ENCODE results near the gene CAMSAP2.
A peak's percentile ranks its signal among the peaks of the same experiment; 100 is the strongest.

Gene CAMSAP2

DNA sequence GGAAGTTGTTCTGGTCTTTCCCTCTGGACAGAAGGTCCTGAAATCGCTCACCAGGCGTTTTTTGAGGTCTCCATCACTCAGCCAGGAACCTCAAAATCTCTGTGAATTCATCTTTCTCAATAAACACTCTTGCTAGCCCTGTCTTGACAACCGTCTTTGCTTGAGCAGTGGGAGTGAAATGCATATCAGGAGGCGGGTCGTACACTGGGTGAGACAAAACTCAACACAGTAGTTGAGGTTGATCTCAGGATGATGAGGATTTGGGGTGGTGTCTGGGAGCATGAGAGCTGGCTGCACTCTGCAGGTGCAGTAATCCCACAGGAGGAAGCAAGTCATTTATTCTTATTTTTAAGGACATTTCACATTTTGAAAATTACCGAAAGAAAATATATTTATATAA lies 136.0 kb downstream of the CAMSAP2 start:
- H3K4me3 ChIP-seq (ENCODE audit: low read depth, low read length) = no peak overlapping the region

DNA sequence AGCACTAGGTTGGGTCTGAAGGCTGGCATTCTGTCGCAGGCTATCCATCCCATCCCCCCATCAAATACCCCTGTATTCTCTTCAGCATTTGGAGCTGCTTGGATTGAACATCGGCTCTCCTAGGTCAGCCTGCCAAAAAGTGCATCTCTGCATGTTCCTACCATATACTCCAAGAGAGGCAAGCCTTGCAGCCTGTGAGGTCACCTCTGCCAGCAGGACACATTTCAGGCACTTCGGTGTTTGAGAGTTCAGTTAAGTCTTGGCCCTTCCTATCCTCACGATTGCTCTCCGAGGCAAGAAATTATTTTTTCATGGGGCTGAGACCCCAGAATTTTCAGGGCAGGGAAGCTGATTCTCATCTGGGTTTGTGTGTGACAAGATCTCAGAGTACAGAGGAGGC lies 136.7 kb downstream of the CAMSAP2 start:
- H3K4me3 ChIP-seq (ENCODE audit: low read depth, low read length) = no peak overlapping the region

DNA sequence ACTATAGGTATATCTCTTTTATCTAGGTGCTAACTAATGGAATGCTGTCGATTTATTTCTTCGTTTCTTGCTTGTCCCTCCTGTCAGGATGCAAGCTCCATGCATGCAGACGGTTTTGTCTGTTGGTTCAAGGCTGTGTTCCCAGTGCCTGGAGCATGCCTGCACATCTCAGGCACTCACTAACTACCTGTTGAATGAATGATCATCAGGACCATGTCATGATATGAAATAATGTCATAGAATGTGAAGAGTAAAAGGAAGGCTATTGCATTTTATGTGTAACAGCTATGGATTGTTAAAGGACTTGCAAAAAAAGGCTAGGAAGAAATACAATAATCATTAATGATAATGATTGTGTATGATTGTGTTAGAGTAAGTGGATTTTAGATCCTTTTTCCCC lies 138.3 kb downstream of the CAMSAP2 start:
- H3K4me3 ChIP-seq (ENCODE audit: low read depth, low read length) = no peak overlapping the region

DNA sequence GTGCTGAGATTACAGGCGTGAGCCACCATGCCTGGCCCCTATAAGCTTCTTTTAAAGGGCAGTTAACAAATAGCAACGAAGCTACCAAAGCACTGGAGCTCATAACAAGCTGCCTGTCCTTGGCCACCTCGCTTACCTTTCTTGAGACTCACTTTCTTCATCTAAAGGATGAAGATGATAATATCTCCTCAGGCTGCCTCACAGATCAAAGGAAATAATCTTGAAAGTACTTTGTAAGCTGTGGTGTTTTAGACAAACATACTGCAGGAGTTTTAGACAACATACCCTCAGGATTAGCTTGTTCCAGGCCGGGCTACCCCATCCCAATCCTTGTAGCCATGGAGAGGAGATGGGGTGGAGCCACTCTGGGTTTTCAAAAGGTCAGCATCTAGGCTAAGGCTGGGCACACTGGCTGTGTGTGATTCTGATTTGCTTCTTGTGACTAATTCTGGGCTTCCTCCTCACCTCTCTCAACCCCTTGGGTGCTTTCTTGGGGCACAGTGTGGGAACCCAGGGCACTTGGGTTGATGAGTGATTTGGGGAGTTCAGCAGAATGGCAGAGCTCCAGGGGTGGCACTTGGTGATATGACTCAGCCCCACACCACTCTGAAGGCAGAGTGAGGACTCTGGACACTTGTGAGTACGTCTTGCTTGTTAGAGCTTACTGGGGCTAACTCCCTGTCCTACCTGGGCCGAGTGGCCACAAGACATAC lies 139.3 kb downstream of the CAMSAP2 start:
- H3K4me3 ChIP-seq (ENCODE audit: low read depth, low read length) = no peak overlapping the region

DNA sequence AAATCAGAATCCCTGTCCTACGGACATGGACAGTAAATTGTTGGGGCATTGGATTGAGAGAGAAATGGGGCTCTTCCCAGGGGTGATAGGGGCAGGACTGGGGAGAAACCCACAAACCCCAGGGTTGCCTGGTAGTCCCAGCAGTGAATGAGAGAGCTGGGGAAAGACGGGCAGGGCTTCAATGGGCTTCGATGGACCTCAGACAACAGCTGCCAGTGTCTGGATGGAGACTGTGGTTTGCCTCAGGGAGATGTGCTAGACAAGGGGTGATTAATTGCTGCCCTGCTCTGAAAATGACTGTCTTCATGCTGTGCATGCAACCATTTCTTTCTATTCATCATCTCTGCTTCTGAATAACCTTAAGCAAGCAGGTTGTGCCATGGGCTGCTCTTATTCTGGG lies 141.5 kb downstream of the CAMSAP2 start:
- H3K4me3 ChIP-seq (ENCODE audit: low read depth, low read length) = no peak overlapping the region

DNA sequence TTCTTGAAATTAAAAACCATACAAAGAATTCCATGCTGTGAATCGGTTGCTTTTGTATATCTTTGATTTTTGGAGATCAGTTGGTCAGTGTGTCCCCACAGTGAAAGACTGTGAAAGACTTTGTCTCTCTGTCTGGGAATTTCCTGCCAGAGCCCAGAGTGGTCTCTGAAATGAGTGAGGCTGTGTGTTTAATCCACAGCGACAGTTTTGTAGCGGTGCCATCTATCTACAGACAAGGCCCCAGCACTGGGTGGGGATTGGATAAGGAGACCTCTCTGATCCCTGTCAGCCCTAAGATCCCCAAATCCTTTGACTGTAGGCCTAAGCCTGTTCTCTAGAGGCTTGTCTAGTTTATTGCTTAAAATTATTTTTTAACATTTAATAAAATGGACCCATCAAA lies 144.4 kb downstream of the CAMSAP2 start:
- H3K4me3 ChIP-seq (ENCODE audit: low read depth, low read length) = no peak overlapping the region

DNA sequence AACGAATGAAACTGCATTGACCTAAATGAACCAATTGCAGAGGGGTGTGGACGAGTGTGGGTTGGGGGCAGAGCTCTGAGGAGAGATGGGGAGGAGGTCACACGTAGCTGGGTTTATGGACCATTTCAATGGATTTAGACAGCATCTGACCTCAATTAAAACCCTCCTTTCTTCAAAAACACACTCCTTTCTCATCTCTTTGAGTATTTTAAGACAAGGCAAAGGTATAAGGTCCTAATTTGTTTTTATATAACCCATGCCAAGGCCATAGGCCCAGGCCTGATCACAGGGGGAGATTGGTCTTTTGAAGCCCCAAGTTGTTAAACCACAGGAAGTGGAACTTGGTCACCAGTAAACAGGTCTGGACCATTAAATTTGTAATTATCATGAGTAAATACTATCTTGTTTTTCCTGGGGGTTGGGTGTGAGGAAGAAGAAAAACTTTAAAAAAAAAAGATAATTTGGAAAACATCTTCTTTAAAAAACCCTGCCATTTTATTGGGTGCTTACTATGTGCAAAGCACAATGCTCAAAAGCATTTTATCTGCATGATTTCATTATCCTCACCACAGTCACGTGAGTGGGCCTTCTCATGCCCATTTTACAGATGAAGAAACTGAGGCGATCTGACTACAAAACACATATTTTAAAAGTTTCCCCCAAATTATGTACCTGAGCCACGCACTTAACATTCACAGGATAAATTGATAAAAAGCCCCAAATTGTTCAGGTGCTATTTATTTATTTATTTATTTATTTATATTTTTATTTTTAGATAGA lies 147.1 kb downstream of the CAMSAP2 start:
- H3K4me3 ChIP-seq (ENCODE audit: low read depth, low read length) = no peak overlapping the region

DNA sequence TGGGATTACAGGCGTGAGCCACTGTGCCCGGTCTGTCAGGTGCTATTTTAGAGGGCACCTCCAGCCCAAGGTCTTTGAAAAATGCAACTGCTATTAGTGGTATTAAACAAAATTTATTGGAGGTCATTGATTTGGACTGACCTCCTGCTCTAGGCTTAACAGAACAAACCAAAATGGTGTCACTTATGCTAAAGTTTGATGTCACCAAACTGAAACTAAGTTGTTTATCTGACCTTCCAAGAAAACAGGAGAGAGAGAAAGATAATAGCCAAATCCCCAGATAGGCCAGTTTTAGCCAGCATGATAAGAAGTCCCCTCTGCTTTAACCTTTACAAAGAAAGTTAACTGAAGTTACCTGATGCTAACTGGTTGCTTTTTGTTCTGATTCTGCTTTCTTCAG lies 147.9 kb downstream of the CAMSAP2 start:
- H3K4me3 ChIP-seq (ENCODE audit: low read depth, low read length) = no peak overlapping the region

DNA sequence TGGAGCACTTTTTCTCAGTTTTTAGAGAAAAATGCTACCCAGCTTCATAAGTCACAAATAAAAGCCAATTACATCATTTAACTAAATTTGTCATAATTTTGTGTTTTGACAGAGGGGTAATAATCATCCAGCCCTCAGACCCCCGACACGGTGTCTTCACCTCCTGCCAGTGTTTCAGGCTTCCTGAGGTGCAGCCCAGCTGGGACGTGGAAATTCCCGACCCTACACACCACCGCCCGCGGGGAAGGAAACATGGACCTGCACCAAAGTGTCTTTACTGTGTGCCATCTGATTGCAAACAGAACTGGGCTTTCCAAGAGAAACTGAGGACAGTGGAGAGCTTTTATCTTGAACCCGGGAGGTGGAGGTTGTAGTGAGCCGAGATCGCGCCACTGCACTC lies 148.3 kb downstream of the CAMSAP2 start:
- no peak overlapping the region for H3K4me3 ChIP-seq (ENCODE audit: low read depth, low read length)

DNA sequence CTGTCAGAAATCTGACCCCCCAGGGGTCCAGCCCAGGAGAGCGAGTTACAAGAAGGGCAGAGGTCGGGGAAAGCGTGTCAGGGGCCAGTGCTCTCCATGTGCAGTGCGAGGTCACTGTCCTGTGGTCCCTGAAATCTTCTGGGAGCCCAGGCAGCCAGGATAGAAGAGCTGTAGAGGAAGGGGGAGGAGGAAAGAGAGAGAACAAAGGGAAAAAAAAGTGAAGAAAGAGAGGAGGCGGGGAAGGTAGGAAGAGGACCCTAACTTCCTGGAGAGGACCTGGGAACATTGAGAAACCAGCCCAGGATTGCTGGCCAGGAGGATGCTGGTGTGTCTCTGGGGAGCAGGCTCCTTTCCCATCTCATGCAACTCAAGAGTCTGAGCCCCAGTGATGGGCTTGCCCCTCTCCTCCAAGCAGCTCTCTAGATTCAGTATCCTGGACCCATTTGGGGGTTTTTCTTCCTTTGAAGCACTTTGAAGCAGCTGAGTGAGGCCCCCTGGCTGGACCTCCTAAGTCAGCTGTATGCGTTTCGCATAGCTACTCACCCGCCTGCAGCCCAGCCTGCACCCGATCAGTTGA lies 149.2 kb downstream of the CAMSAP2 start:
- H3K4me3 ChIP-seq (ENCODE audit: low read depth, low read length) = no peak overlapping the region

DNA sequence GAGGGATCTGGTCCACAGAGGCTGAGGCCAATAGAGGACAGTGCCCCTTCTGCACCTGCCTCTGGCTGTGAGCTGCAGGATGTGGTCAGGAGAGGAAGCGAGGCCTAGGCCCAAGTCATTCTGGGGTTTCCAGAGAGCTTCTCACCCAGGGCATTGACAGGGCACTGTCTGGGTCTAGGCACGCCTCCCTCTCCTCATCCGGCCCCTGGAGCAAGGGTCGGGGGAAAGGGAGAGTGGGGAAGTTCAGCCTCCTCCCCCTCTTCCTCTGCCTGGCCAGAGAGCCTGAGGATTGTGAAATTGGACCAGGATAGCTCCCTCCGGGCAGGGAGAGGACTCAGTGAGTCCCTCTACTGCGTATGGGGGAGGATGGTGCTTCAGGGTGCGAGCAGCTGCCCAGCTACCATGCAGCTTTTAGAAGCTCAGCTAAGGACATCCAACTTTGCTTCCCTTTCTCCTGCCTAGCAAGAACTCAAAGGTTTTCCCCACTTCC lies 149.7 kb downstream of the CAMSAP2 start:
- H3K4me3 ChIP-seq (ENCODE audit: low read depth, low read length) = no peak overlapping the region

DNA sequence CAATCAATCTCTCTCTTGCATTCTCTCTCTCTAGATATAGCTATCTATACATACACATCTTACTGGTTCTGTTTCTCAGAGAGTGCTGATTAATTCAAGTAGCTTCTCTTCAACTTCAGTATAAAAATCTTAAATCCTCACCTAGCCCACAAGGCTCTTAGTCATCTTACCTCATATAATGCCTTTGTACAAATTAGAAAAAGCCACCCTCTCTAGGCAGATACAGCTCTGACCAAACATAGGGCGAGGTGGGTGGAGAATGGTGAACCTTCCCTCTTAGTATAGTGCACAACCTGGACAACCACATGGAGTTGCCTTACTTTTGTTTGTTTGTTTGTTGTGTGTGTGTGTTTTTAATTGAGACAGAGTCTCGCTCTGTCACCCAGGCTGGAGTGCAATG lies 150.9 kb downstream of the CAMSAP2 start:
- H3K4me3 ChIP-seq (ENCODE audit: low read depth, low read length) = no peak overlapping the region

DNA sequence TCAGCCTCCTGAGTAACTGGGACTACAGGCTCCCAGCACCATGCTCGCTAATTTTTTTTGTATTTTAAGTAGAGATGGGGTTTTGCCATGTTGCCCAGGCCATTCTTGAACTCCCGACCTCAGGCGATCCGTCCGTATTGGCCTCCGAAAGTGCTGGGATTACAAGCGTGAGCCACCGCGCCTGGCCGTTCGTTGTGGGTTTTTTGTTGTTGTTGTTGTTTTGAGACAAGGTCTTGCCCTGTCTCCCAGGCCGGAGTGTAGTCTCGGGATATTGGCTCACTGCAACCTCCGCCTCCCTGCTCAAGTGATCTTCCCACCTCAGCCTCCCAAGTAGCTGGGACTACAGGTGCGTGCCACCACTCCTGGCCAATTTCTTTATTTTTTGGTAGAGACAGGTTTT lies 151.3 kb downstream of the CAMSAP2 start:
- no peak overlapping the region for H3K4me3 ChIP-seq (ENCODE audit: low read depth, low read length)

DNA sequence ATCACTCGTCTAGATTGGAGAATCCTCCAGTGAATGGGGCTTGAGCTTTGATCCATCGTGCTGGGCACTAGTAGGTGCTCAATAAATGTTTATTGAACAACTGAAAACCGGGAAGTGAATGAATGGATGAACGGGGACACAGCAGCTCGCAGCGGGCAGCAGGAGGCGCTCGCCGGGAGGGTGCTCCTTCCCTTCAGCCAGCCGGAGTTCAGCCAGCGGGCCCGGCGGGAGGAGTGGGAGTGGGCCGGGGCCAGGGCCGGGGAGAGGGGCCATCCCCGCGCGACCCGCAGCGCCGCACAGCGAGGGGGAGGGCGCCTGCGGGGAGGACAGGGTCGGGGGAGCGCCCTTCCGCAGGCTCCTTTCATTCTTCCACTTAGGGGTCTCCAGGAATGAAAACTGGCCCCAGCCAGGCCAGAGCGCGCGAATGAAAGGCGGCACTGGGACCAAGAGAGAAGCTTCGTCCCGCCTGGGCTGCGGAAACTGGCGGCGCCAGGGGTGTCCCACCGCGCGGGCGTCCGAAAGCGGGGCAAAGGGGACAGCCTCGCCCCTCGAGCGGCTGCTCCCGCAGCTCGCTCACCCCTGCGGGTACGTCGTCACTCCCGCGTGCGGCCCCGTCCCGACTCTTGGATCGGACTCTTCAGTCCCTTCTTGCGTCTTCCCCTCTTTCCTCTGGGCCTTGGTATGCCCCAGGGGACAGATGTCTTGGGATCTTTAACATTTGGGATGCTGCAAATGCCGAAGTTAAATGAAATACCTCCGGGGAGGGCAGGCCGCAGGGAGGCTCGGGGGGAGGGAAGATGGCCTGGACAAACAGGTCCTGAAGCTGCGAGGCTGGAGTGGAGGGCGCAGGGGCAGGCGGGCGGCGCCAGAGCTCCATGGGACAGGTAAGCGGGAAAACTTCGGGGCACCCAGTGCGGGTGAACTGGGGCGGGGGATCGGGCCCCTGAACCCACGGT lies 152.4 kb downstream of the CAMSAP2 start:
- H3K4me3 ChIP-seq (ENCODE audit: low read depth, low read length) = peak overlapping the region; percentile 85

DNA sequence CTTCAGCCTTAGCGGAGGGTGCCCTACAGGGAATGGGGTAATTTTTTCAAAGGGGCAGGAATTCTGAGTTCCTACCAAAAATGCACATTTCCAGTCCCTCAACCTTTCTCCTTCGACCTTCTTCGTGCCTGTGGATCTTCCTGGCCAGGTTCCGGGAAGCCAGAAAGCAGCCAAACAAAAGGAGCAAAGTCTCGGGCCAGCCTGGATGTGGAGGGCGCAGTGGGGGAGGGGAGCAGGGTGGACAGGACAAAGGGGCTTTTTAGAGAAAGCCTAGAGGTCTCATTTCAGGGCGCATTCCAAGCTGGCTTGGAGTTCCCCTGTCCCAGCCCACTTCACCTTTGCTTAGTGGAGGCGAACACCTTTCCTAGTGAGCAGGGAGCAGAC lies 153.1 kb downstream of the CAMSAP2 start:
- peak overlapping the region; percentile 85 for H3K4me3 ChIP-seq (ENCODE audit: low read depth, low read length)

DNA sequence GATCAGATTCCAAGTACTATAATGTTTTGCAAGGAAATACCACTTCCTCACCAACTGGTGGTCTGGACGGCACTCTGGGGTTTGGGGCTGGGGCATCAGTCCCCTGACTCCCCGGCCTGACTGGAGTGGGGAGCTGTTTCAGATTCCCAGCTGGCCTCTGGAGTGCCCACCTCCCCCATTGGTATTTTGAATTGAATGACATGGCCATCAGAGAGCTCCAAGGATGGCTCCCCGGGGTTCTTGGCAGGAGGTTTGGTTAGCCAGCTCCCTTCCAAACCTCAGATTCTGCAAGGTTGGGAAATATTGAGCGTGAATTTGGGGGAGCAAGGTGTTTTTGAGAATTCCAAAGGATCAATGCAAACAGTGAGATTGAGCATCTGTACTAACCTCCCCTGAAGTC lies 153.9 kb downstream of the CAMSAP2 start:
- H3K4me3 ChIP-seq (ENCODE audit: low read depth, low read length) = peak overlapping the region; percentile 85

DNA sequence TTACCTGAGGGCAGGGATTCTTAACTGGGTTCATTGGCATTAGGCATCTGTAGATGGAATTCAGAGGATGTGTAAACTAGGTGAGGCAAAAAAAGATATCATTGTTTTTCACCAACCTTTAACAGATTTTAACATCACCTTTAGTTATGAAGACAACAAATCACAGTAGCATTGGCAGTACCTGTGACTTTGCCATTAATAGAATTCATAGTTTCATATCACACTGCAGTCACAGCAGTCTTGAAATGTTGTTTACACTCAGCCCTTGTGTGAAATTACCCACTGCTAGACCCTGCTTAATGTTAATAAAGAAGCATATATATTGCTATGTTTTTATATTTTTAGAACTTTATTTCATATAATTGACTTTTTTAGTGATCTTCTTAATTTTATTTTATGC lies 154.3 kb downstream of the CAMSAP2 start:
- H3K4me3 ChIP-seq (ENCODE audit: low read depth, low read length) = peak overlapping the region; percentile 85

DNA sequence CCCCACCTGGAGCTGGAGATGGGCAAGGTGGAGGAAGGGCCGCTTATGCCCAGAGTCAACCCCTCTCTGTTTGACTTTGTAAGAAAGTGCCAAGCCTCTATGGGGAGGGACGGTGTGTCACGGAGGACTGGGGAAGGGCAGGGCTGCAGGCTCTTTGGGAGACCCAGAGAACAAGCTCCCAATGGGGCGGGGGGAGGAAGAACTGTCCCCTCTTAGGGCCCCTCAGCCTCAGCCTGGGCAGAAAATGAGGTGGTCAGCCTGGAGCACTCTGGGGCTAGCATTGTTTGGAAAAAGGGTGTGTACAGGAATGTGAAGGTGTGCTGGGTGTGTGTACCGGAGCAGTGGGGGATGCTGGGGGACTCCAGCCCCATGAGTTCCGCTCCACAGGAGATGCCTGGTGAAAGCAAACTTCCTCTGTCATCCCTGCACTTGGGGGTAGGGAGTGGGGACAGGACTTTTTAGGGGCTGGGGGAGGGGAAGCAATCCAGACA lies 154.8 kb downstream of the CAMSAP2 start:
- H3K4me3 ChIP-seq (ENCODE audit: low read depth, low read length) = no peak overlapping the region

DNA sequence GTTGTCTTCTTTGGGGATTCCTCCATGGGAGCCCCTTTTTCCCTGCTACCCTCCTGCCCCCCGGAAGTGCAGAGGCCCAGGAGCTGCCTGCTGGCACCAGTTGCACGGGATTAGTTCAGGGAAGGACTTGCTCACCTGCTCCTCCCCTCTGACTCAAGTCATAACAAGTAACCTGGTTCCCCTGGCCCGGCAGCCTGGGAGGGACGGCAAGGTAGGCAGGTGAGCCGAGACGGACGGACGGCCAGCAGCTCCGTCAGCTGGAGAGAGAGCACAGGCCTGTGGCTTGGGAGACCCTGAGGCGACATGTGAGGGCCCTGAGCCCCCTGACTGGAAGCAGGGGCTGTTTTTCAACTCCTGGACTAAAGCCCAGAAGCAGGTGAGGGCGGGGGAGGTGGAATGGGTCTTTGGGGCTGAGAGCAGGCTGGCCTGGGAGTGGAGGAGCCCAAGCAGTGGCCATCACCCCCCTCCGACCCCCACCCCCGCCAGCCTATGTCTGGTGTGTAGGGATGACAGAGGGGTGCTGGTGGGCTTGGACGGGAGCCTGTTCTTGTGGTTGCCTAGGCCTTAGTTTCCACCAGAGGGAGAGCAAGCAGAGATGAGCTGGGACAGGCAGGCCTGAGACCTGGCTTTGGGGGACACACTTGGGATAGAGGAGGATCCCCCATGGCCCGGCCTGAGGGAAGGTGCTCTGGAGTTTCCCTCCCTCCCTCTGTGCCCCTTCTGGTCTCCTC lies 156.2 kb downstream of the CAMSAP2 start, which contains the start of gene INAVA:
TSS of gene INAVA (plus strand) at position 189 of the 731 bp plus-strand sequence. CDS start 3,501 bp downstream, outside the sequence.
- no peak within 1 kb of the TSS for H3K4me3 ChIP-seq (ENCODE audit: low read depth, low read length)

DNA sequence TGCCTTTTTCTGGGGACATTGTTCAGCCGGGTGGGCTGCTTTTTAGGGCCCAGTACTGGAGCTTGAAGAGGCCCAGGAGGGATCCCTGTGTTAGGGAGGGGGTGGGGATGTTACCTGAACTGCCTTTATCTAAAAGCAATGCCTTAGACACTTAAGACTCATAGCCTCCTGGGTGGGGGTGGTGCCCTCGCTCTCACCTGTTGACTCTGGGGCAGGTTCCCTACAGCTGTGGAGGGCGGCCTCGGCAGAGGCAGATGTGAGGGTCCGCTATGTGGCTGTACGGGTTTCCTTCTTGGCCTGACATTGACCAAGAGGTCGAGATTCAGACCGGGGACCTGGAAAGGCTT lies 156.7 kb downstream of the CAMSAP2 start:
- H3K4me3 ChIP-seq (ENCODE audit: low read depth, low read length) = no peak overlapping the region

Data from iPS-11a (cell line).